HEK293 (cell line): ENCODE measurements around the gene BCR.

Source experiments
- CTCF ChIA-PET: fragments of 350-600 bp; formaldehyde crosslinking; extraction: SDS; loops from one replicate; lab custom pipeline; 2021; ENCODE audit warnings: antibody characterized with exemption; lab: Yijun Ruan, JAX
- POLR2A ChIA-PET: fragments of 300-600 bp; formaldehyde crosslinking; extraction: SDS; loops from one replicate; lab custom pipeline; 2020; ENCODE audit warnings: antibody characterized with exemption, inconsistent platforms; lab: Yijun Ruan, JAX
- H3K27ac ChIP-seq: fragments of 200-500 bp; sonication (Bioruptor generic); 2 replicates; pipeline ENCODE4 v1.5.1; 2014; ENCODE audit warnings: low read depth, low read length, control low read depth, inconsistent platforms; ENCODE audit errors: extremely low read depth
- H3K36me3 ChIP-seq, 2 experiments: fragments of 200-500 bp in 1 of 2; sonication (Bioruptor generic) in 1 of 2; 1 replicate in 1 of 2; 2 replicates in 1 of 2; pipeline ENCODE4 v1.5.1; 2014 to 2017; ENCODE audit warnings: inconsistent platforms in 2 of 2, low read length in 2 of 2; ENCODE audit not compliant: control insufficient read depth in 2 of 2, insufficient read depth in 1 of 2
- H3K4me1 ChIP-seq: fragments of 200-500 bp; sonication (Bioruptor generic); 2 replicates; pipeline ENCODE4 v1.5.1; 2014; ENCODE audit warnings: mild to moderate bottlenecking, low read length, inconsistent platforms; ENCODE audit not compliant: control insufficient read depth, insufficient read depth
- H3K4me3 ChIP-seq: 2 replicates; pipeline ENCODE4 v1.5.1; 2011; ENCODE audit warnings: low read depth, mild to moderate bottlenecking, control low read depth, low read length, moderate library complexity
- H3K9me3 ChIP-seq: fragments of 200-500 bp; sonication (Bioruptor generic); 2 replicates; pipeline ENCODE4 v1.5.1; 2014; ENCODE audit warnings: low read depth, low read length, inconsistent platforms; ENCODE audit not compliant: control insufficient read depth, insufficient read depth
- CTCF ChIP-seq: fragments of 450-650 bp; formaldehyde crosslinking; IDR thresholded peaks from 2 replicates; pipeline ENCODE4 v1.5.1; 2016; ENCODE audit warnings: missing biosample characterization, missing genetic modification characterization
- IKZF3 ChIP-seq: fragments of 450-650 bp; IDR thresholded peaks from 2 replicates; pipeline ENCODE4 v1.5.0; 2018; ENCODE audit warnings: missing biosample characterization, mild to moderate bottlenecking, missing genetic modification characterization, moderate library complexity
- OSR2 ChIP-seq: fragments of 450-650 bp; formaldehyde crosslinking; IDR thresholded peaks from 2 replicates; pipeline ENCODE4 v1.5.1; 2016; ENCODE audit warnings: missing biosample characterization, missing genetic modification characterization
- PRDM2 ChIP-seq: fragments of 450-650 bp; formaldehyde crosslinking; IDR thresholded peaks from 2 replicates; pipeline ENCODE4 v1.5.1; 2016; ENCODE audit warnings: missing biosample characterization, missing genetic modification characterization, borderline replicate concordance
- SCRT2 ChIP-seq: fragments of 450-650 bp; formaldehyde crosslinking; IDR thresholded peaks from 2 replicates; pipeline ENCODE4 v1.5.1; 2016; ENCODE audit warnings: missing biosample characterization, missing genetic modification characterization
- TRIM28 ChIP-seq: IDR thresholded peaks from 2 replicates; pipeline ENCODE4 v1.6.1; 2011; ENCODE audit warnings: low read length, control low read depth, borderline replicate concordance
- YY1 ChIP-seq: fragments of 450-650 bp; formaldehyde crosslinking; IDR thresholded peaks from 2 replicates; pipeline ENCODE4 v1.5.1; 2018; ENCODE audit warnings: missing biosample characterization, missing genetic modification characterization
- ZBTB49 ChIP-seq: fragments of 450-650 bp; formaldehyde crosslinking; IDR thresholded peaks from 2 replicates; pipeline ENCODE4 v1.5.1; 2016; ENCODE audit warnings: missing biosample characterization, missing genetic modification characterization, low read depth
- ZFHX2 ChIP-seq: fragments of 450-650 bp; formaldehyde crosslinking; conservative IDR thresholded peaks from 2 replicates; pipeline ENCODE4 v1.5.1; 2016; ENCODE audit warnings: missing biosample characterization, missing genetic modification characterization
- ZNF112 ChIP-seq: fragments of 450-650 bp; formaldehyde crosslinking; IDR thresholded peaks from 2 replicates; pipeline ENCODE4 v1.5.0; 2017; ENCODE audit warnings: missing biosample characterization, missing genetic modification characterization
- ZNF140 ChIP-seq: fragments of 450-650 bp; formaldehyde crosslinking; IDR thresholded peaks from 2 replicates; pipeline ENCODE4 v1.5.1; 2016; ENCODE audit warnings: missing biosample characterization, missing genetic modification characterization
- ZNF16 ChIP-seq: fragments of 450-650 bp; formaldehyde crosslinking; IDR thresholded peaks from 2 replicates; pipeline ENCODE4 v1.5.1; 2016; ENCODE audit warnings: low read depth, missing biosample characterization, missing genetic modification characterization
- ZNF26 ChIP-seq: fragments of 450-650 bp; formaldehyde crosslinking; IDR thresholded peaks from 2 replicates; pipeline ENCODE4 v1.5.1; 2016; ENCODE audit warnings: missing biosample characterization, missing genetic modification characterization
- ZNF366 ChIP-seq: fragments of 450-650 bp; formaldehyde crosslinking; conservative IDR thresholded peaks from 2 replicates; pipeline ENCODE4 v1.5.1; 2016; ENCODE audit warnings: missing biosample characterization, missing genetic modification characterization
- ZNF391 ChIP-seq: fragments of 450-650 bp; formaldehyde crosslinking; IDR thresholded peaks from 2 replicates; pipeline ENCODE4 v1.5.1; 2016; ENCODE audit warnings: low read depth, missing biosample characterization, missing genetic modification characterization, borderline replicate concordance
- ZNF433 ChIP-seq: fragments of 450-650 bp; formaldehyde crosslinking; IDR thresholded peaks from 2 replicates; pipeline ENCODE4 v1.5.1; 2016; ENCODE audit warnings: missing biosample characterization, missing genetic modification characterization, low read depth
- ZNF561 ChIP-seq: fragments of 450-650 bp; IDR thresholded peaks from 2 replicates; pipeline ENCODE4 v1.5.1; 2018; ENCODE audit warnings: missing biosample characterization, missing genetic modification characterization, borderline replicate concordance
- ZNF658 ChIP-seq: fragments of 450-650 bp; formaldehyde crosslinking; IDR thresholded peaks from 2 replicates; pipeline ENCODE4; 2016; ENCODE audit warnings: missing biosample characterization, missing genetic modification characterization
- ZNF776 ChIP-seq: fragments of 450-650 bp; formaldehyde crosslinking; IDR thresholded peaks from 2 replicates; pipeline ENCODE4 v1.5.0; 2017; ENCODE audit warnings: missing biosample characterization, missing genetic modification characterization, borderline replicate concordance
- TF ChIP-seq, protein P1 (sequence below): fragments of 450-650 bp; formaldehyde crosslinking; IDR thresholded peaks from 2 replicates; pipeline ENCODE4 v1.5.1; 2016; ENCODE audit warnings: missing biosample characterization, missing genetic modification characterization

The BCR gene

GRCh38 chr22:23156286-23156685 lies 24.0 kb upstream of the BCR start:
- Histone ChIP-seq H3K4me1 (no peaks in the 10 kb centered on the region), H3K4me3 (no peak overlapping the region), H3K9me3 (no peaks in the 10 kb centered on the region), H3K27ac (no peak overlapping the region), H3K36me3 (peaks cover 0 to 43% of the 10 kb centered on the region in 2 experiments; a peak in 1 of 3 replicates)
- POLR2A ChIA-PET: interaction anchor here (0.6 to 1.0 kb wide), 2 partner anchors 11 to 17 kb away, joined by 4 to 5 read pairs; partner anchors contain the start of gene RAB36
- TF ChIP-seq ZFHX2: no peak
- TF ChIP-seq ZNF26: no peak
- TF ChIP-seq CTCF (tag by site-specific recombination): no peak
- TF ChIP-seq SCRT2 (tag by site-specific recombination): no peak
- TF ChIP-seq, protein P1, sequence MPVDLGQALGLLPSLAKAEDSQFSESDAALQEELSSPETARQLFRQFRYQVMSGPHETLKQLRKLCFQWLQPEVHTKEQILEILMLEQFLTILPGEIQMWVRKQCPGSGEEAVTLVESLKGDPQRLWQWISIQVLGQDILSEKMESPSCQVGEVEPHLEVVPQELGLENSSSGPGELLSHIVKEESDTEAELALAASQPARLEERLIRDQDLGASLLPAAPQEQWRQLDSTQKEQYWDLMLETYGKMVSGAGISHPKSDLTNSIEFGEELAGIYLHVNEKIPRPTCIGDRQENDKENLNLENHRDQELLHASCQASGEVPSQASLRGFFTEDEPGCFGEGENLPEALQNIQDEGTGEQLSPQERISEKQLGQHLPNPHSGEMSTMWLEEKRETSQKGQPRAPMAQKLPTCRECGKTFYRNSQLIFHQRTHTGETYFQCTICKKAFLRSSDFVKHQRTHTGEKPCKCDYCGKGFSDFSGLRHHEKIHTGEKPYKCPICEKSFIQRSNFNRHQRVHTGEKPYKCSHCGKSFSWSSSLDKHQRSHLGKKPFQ (tag by site-specific recombination): no peak
- no peak for TF ChIP-seq TRIM28
- TF ChIP-seq OSR2 (tag by site-specific recombination): no peak
- TF ChIP-seq ZNF433 (tag by site-specific recombination): no peak
- TF ChIP-seq ZNF391 (tag by site-specific recombination): no peak
- TF ChIP-seq ZNF366 (tag by site-specific recombination): no peak
- no peak for TF ChIP-seq IKZF3 (tag by site-specific recombination)
- TF ChIP-seq ZNF658 (tag by site-specific recombination): no peak
- TF ChIP-seq ZNF776 (tag by site-specific recombination): no peak
- TF ChIP-seq ZNF112: no peak
- no peak for TF ChIP-seq YY1 (tag by site-specific recombination)
- no peak for TF ChIP-seq ZBTB49 (tag by site-specific recombination)
- no peak for TF ChIP-seq ZNF16 (tag by site-specific recombination)
- TF ChIP-seq PRDM2 (tag by site-specific recombination): no peak
- TF ChIP-seq ZNF561 (tag by site-specific recombination): no peak
- no peak for TF ChIP-seq ZNF140
- CTCF ChIA-PET: interaction anchor here (0.8 to 2.3 kb wide), 10 partner anchors 9 to 230 kb away, joined by 3 to 15 read pairs (median 4); no protein-coding TSS in a partner anchor
